OCI-LY3 (cell line): Measurements from ENCODE around the gene ASTL.
A peak's percentile ranks its signal among the peaks of the same experiment; 100 is the strongest.

Experiments
- H2AFZ ChIP-seq: fragments of 200-600, 300-600 bp; shearing (Covaris generic); 2 replicates; pipeline ENCODE4 v1.6.0; 2014; ENCODE audit warnings: antibody characterized with exemption, low read depth, low read length
- H3K27ac ChIP-seq: fragments of 200-600, 300-600 bp; sonication (generic); 2 replicates; pipeline ENCODE4 v1.5.1; 2014; ENCODE audit warnings: mild to moderate bottlenecking, low read length, moderate library complexity, mixed read lengths
- H3K27me3 ChIP-seq: fragments of 200-600, 300-600 bp; sonication (generic); 2 replicates; pipeline ENCODE4 v1.6.1; 2014; ENCODE audit warnings: low read depth, low read length, mixed read lengths
- H3K36me3 ChIP-seq: fragments of 200-600, 300-600 bp; sonication (generic); replicated peaks from 2 replicates; pipeline ENCODE3; 2014; ENCODE audit warnings: low read depth, low read length, mixed read lengths
- H3K4me1 ChIP-seq: fragments of 300-600, 200-600 bp; sonication (generic); 2 replicates; pipeline ENCODE4 v1.6.1; 2014; ENCODE audit warnings: low read length, mixed read lengths
- H3K4me2 ChIP-seq: fragments of 200-600, 300-600 bp; sonication (generic); 2 replicates; pipeline ENCODE4 v1.6.1; 2014; ENCODE audit warnings: low read length, mixed read lengths
- H3K4me3 ChIP-seq: fragments of 300-600, 200-600 bp; sonication (generic); 2 replicates; pipeline ENCODE4 v1.5.1; 2014; ENCODE audit warnings: antibody characterized with exemption, mild to moderate bottlenecking, low read length, moderate library complexity
- H3K79me2 ChIP-seq: fragments of 300-600, 200-600 bp; shearing (Covaris generic); 2 replicates; pipeline ENCODE4 v1.6.1; 2014; ENCODE audit warnings: mild to moderate bottlenecking, low read length, mixed read lengths
- H3K9ac ChIP-seq: fragments of 300-600, 200-600 bp; shearing (Covaris generic); 2 replicates; pipeline ENCODE4 v1.6.0; 2014; ENCODE audit warnings: mild to moderate bottlenecking, low read length, moderate library complexity
- H3K9me3 ChIP-seq: fragments of 200-600, 300-600 bp; shearing (Covaris generic); 2 replicates; pipeline ENCODE4 v1.6.1; 2014; ENCODE audit warnings: low read length, mixed read lengths; ENCODE audit not compliant: insufficient read depth
- H4K20me1 ChIP-seq: fragments of 200-600, 300-600 bp; sonication (generic); 2 replicates; pipeline ENCODE4 v1.6.1; 2016; ENCODE audit warnings: low read length, mixed read lengths; ENCODE audit not compliant: insufficient read depth
- CTCF ChIP-seq: fragments of 200-600, 300-600 bp; sonication (generic); IDR thresholded peaks from 2 replicates; pipeline ENCODE4 v1.5.1; 2014; ENCODE audit warnings: antibody characterized with exemption, low read length, low read depth
- EZH2phosphoT487 ChIP-seq: fragments of 200-600 bp; shearing (Covaris generic); IDR thresholded peaks from 2 replicates; pipeline ENCODE4 v1.6.1; 2018; ENCODE audit warnings: antibody characterized with exemption, mixed run types, low read depth

The ASTL gene

GRCh38 chr2:96156926-96157648 lies 18.8 kb upstream of the ASTL start:
- H4K20me1 ChIP-seq = no peaks in the 10 kb centered on the region
- H3K4me2 ChIP-seq = peak overlapping the region; percentile 47
- H3K4me3 ChIP-seq = peak overlapping the region; percentile 7
- peak overlapping the region; percentile 9; the same call in 1 of the 2 replicates for H3K27ac ChIP-seq
- no peaks in the 10 kb centered on the region for H3K79me2 ChIP-seq
- peak overlapping the region; percentile 12; the same call in 1 of the 2 replicates for H2AFZ ChIP-seq
- H3K9ac ChIP-seq = peak overlapping the region; percentile 44; the same call in 1 of the 2 replicates
- H3K4me1 ChIP-seq = peaks cover 34% of the 10 kb centered on the region
- TF ChIP-seq EZH2phosphoT487 = no peak
- TF ChIP-seq CTCF = no peak
- no peaks in the 10 kb centered on the region for H3K27me3 ChIP-seq
- H3K9me3 ChIP-seq = no peaks in the 10 kb centered on the region
- H3K36me3 ChIP-seq = no peaks in the 10 kb centered on the region

- Histone ChIP-seq H3K36me3 (no peaks in the 10 kb centered on the region), H3K4me3 (0 out of 2 replicates have a peak overlapping the region, but pooled peaks have one; percentile 7), H3K4me1 (peaks cover 29% of the 10 kb centered on the region), H3K27ac (no peak overlapping the region), H3K9me3 (no peaks in the 10 kb centered on the region), H3K27me3 (no peaks in the 10 kb centered on the region), H3K4me2 (peak overlapping the region; percentile 47), H4K20me1 (no peaks in the 10 kb centered on the region), H3K79me2 (no peaks in the 10 kb centered on the region), H3K9ac (no peak overlapping the region), H2AFZ (peak overlapping the region; percentile 12; the same call in 1 of the 2 replicates)
- no peak for TF ChIP-seq CTCF
- TF ChIP-seq EZH2phosphoT487 = no peak
These were observed 17.9 kb upstream of the ASTL start for GRCh38 chr2:96156011-96156820.

- Histone ChIP-seq H3K9ac (no peak overlapping the region), H3K4me3 (no peak overlapping the region), H3K27ac (no peak overlapping the region), H2AFZ (no peak overlapping the region), H3K4me2 (no peak overlapping the region), H3K9me3 (no peaks in the 10 kb centered on the region), H4K20me1 (no peaks in the 10 kb centered on the region), H3K27me3 (no peaks in the 10 kb centered on the region), H3K79me2 (no peaks in the 10 kb centered on the region), H3K36me3 (no peaks in the 10 kb centered on the region), H3K4me1 (peaks cover 34% of the 10 kb centered on the region)
- no peak for TF ChIP-seq CTCF
- TF ChIP-seq EZH2phosphoT487 = no peak
These were observed 16.4 kb upstream of the ASTL start for GRCh38 chr2:96154506-96155380.
